Testis (tissue), 3 donors: ENCODE data around the gene ZNF385A. TPM values are rescaled to one million over a fixed set of nuclear protein-coding genes. Genes with fewer than 3 reads are reported as not detected.

Experiments
- DNase-seq: peaks from one replicate; pipeline ENCODE4 v3.0.0-alpha.2; 2019
- H3K27ac ChIP-seq, 2 donors: fragments of 200-600 bp; sonication (generic); one replicate each; pipeline ENCODE4 v1.5.1; 2019
- H3K27me3 ChIP-seq: fragments of 200-600 bp; sonication (generic); one replicate; pipeline ENCODE4 v1.5.1; 2019
- H3K36me3 ChIP-seq: fragments of 200-600 bp; sonication (generic); one replicate; pipeline ENCODE4 v1.5.1; 2017; ENCODE audit warnings: low read depth; ENCODE audit errors: missing control alignments
- H3K4me1 ChIP-seq: fragments of 200-600 bp; sonication (generic); one replicate; pipeline ENCODE4 v1.5.1; 2019
- H3K4me3 ChIP-seq, 2 donors: fragments of 200-600 bp; sonication (generic); one replicate each; pipeline ENCODE4 v1.5.1; 2017 to 2019
- H3K9me3 ChIP-seq: fragments of 200-600 bp; sonication (generic); one replicate; pipeline ENCODE4 v1.5.1; 2017
- POLR2A ChIP-seq: fragments of 450-650 bp; IDR thresholded peaks from one replicate; pipeline ENCODE4 v1.6.1; 2017; ENCODE audit warnings: antibody characterized with exemption, mild to moderate bottlenecking, moderate library complexity
- WGBS, 2 donors: methylation state at CpG; one replicate each; pipeline ENCODE4 v1.1.5; 2018; 5-methylcytosine and 5-hydroxymethylcytosine counted together
- intact Hi-C: fragments of 100-400 bp; cut with DNase I; formaldehyde crosslinking; loops from one replicate; pipeline ENCODE4 v1.15.1; 2023; ENCODE audit warnings: low total_unique reads
- polyA plus RNA-seq: library from polyadenylated mRNA; stranded (reverse); fragments of 350-450 nt; fragmentation: Illumina TruSeq; extraction: RNeasy Lipid Tissue Mini Kit (QIAGEN cat#74804); gene quantifications from one replicate; pipeline ENCODE4 v1.2.3, GENCODE V29; 2014; ENCODE audit warnings: low read depth, low replicate concordance; ENCODE audit not compliant: insufficient read depth
- total RNA-seq, 2 donors: library from RNA; depleted of rRNA; stranded (reverse); fragments of >200 nt; gene quantifications; one replicate each; pipeline ENCODE4 v1.2.3, GENCODE V29; 2016
- TF ChIP-seq, protein P1 (sequence below), 3 experiments: fragments of 450-650 bp in 2 of 3; fragments of 200-600 bp in 1 of 3; sonication (generic) in 1 of 3; IDR thresholded peaks; one replicate each; pipeline ENCODE4 v1.5.1; 2016 to 2019; ENCODE audit warnings: antibody characterized with exemption in 3 of 3, mild to moderate bottlenecking in 2 of 3, moderate library complexity in 1 of 3

The ZNF385A gene
- total and polyA plus RNA-seq, 3 donors from 2014 or later = 3.5 to 10.9 (median 5.6) TPM

DNA sequence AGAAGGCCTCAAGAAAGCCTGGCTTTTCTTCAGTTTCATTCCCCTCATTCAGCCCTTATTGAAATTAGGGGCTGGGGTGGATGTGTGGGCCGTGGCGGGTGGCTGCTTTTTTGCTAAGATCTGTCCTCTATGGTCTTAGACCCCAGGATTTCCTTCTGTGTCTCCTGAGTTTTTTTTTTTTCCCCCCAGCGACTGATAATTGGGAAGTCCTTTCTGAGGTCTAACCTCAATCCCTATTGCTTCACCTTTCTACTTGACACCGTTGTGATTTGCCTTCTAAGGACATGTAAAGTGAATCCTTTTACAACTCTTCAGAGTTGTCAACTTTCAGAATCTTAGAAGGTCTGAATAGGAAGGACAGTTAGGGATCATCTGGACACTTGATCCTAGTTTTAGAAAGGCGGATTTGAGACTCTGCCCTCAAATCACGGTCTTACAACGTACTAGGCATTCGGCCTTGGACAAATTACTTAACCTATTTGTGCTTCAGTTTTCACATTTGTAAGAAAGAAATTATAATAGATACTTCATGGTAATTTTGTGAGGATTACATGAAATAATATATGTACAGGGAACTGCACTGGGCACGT is 24.7 kb downstream of the ZNF385A start:
- peak overlapping the region; percentile 91 to 95 for H3K27ac ChIP-seq
- peaks cover 49% of the 10 kb centered on the region for H3K4me1 ChIP-seq
- H3K9me3 ChIP-seq = no peaks in the 10 kb centered on the region
- DNase-seq = no peak
- 37% methylated on average over 9 of the region's 9 CpGs for WGBS, 2 donors
- TF ChIP-seq, protein P1, sequence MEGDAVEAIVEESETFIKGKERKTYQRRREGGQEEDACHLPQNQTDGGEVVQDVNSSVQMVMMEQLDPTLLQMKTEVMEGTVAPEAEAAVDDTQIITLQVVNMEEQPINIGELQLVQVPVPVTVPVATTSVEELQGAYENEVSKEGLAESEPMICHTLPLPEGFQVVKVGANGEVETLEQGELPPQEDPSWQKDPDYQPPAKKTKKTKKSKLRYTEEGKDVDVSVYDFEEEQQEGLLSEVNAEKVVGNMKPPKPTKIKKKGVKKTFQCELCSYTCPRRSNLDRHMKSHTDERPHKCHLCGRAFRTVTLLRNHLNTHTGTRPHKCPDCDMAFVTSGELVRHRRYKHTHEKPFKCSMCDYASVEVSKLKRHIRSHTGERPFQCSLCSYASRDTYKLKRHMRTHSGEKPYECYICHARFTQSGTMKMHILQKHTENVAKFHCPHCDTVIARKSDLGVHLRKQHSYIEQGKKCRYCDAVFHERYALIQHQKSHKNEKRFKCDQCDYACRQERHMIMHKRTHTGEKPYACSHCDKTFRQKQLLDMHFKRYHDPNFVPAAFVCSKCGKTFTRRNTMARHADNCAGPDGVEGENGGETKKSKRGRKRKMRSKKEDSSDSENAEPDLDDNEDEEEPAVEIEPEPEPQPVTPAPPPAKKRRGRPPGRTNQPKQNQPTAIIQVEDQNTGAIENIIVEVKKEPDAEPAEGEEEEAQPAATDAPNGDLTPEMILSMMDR (IDR thresholded peaks at IDR 0.05) = no peak
- TF ChIP-seq POLR2A = no peak
- H3K4me3 ChIP-seq = peak overlapping the region; percentile 60 to 70
- no peaks in the 10 kb centered on the region for H3K36me3 ChIP-seq
- intact Hi-C loops = loop anchor here (10.0 kb wide), 1 partner anchor 75 kb away; the partner anchor contains the start of genes CBX5 and HNRNPA1
- H3K27me3 ChIP-seq = no peaks in the 10 kb centered on the region

DNA sequence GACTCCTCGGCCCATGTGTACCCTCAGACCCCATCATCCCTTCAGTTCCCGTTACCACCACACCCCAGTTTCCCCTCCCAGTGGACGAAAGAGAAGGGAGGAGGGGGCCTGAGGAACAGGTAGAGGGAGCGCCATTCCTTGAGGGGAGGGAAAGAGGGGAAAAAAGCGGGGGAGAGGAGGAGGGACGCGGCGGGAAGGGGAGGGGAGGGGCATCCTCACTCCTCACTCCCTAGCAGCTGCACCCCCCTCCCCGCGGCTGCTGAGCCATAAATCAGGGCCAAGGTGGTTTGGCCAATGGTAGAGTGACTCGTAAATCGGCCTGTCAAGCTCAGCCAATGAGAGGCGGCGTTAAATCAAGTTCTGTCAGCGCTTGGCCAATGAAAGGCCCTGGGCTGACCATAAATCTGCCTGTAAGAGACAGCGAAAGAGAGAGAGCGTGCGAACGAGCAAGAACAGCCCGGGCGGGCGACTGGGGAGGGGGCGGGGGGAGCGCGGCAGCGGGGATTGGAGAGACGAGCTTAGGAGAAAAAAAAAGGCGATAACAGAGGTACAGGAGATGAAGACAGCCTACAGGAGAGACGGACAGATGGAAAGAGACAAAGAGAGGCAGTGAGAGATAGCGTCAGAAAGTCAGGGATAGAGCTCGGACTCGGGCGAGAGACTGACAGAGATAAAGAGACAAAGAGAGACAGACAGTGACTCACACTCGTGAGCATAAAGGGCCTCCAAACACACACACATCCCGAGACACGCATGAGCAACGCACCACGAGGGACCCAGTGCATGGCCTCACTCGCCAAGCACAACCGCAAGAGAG is 25.4 kb downstream of the ZNF385A start:
- WGBS, 2 donors = 0% methylated on average over 36 to 40 of the region's 40 CpGs
- Histone ChIP-seq H3K9me3 (no peaks in the 10 kb centered on the region), H3K4me1 (peaks cover 49% of the 10 kb centered on the region), H3K27ac (peak overlapping the region; percentile 91 to 95), H3K36me3 (no peaks in the 10 kb centered on the region), H3K27me3 (no peaks in the 10 kb centered on the region), H3K4me3 (peak overlapping the region; percentile 60 to 70)
- peak; percentile 98 for DNase-seq
- intact Hi-C loops = no loop called here
- TF ChIP-seq, protein P1 (IDR thresholded peaks at IDR 0.05) = no peak

DNA sequence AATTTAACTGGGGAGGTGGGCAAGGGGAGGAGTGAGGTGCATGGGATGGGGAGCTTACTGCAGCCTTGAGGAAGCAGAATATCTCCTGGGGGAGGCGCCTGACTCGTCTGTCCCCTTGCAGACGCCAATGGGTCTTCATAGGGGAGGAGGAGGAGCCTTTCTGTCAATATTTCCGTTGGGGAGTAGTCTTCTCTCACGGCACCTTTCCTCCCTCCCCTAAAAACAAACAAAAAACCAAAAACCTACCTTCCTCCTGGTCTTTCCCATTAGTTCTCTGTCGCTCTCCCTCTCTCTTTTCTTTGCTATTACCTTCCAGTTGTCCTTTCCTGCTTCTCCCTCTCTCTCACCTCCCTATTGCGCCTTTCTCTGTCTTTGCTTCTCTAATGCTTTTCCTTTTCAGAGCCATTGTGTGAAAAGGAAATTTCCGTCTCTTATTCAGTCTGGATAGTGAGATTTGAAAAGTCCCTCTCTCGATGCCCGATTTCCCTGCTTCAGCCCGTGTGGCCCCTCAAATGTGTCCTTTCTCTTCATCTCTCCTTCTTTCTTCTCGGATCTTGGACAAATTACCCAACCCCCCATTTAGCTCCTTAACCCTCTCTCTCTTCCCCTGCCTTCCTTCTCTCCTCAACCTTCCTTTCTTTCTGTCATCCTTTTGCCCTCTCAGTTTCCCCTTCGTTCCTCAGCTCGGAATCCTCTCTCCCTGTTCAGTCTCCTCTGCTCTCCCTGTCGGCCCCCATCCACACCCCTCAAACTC is 26.2 kb downstream of the ZNF385A start:
- H3K4me1 ChIP-seq = peaks cover 52% of the 10 kb centered on the region

DNA sequence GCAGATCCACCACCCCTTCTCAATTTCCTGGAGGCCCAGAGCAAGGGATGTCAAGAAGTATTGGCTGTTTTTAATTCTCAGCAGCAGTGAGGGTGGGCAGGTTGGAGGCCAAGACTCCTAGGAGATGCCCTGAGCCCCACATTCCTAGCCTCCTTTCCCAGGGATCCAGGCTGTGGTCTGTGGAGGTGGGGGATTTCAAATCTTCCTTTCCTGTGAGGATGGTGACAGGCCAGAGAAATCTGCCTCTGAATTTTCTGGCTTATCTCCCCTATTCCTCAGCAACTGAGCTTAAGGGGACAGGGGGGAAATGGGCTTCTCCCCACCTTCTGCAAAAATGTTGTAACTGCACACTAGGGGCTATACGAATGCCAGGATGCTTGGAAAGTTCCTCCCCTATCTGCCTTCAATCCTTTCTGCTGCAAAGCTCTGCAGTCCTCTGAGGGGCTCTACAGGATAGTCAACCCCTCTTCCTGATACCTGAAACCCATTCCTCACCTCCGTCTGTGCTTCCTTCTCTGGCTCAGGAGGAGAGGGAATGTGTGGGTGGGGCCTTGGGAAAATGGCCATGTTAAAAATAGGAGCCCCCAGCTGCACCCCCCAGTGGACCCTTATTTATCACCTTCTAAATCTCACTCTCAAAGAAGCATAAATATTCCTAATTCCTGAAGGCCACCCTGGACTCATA is 26.9 kb downstream of the ZNF385A start:
- no peaks in the 10 kb centered on the region for H3K27me3 ChIP-seq
- TF ChIP-seq POLR2A = no peak
- TF ChIP-seq, protein P1 (IDR thresholded peaks at IDR 0.05) = no peak
- H3K4me1 ChIP-seq = peaks cover 59% of the 10 kb centered on the region
- H3K4me3 ChIP-seq = no peak overlapping the region
- WGBS, 2 donors = 31 to 48% methylated on average over 2 of the region's 2 CpGs
- peak overlapping the region; percentile 91 to 95 for H3K27ac ChIP-seq
- no peaks in the 10 kb centered on the region for H3K36me3 ChIP-seq
- DNase-seq = no peak
- intact Hi-C loops = no loop called here
- no peaks in the 10 kb centered on the region for H3K9me3 ChIP-seq

More for the DNA sequence above, 26.2 kb downstream of the ZNF385A start:
- Histone ChIP-seq H3K9me3 (no peaks in the 10 kb centered on the region), H3K27me3 (no peaks in the 10 kb centered on the region), H3K4me3 (peak overlapping the region; percentile 60 to 70), H3K36me3 (no peaks in the 10 kb centered on the region), H3K27ac (peak overlapping the region; percentile 91 to 95)
- 7% methylated on average over 15 of the region's 15 CpGs for WGBS, 2 donors
- intact Hi-C loops = no loop called here
- no peak for DNase-seq
- TF ChIP-seq, protein P1 (IDR thresholded peaks at IDR 0.05) = peak in 1 of 3 experiments; percentile 13
- TF ChIP-seq POLR2A = no peak
